CD4-positive, alpha-beta T cell (primary cell): ENCODE results near the gene FKRP. TPM values are rescaled to one million over a fixed set of nuclear protein-coding genes. Genes with fewer than 3 reads are reported as not detected.

Experiments used
- ATAC-seq: fragments of 200-7000 bp; cut with Tn5 transposase; one replicate; pipeline ENCODE4 v1.10.0; 2022; ENCODE audit warnings: mild to moderate bottlenecking; ENCODE audit not compliant: poor library complexity
- CTCF ChIA-PET: fragments of 350-600 bp; sonication (Branson Sonifier 250); formaldehyde crosslinking; loops from one replicate; lab custom pipeline; 2021; ENCODE audit warnings: antibody characterized with exemption, inconsistent platforms; lab: Charles Lee
- POLR2A ChIA-PET: fragments of 350-600 bp; sonication (Branson Sonifier 250); formaldehyde crosslinking; loops from one replicate; lab custom pipeline; 2021; ENCODE audit warnings: antibody characterized with exemption, inconsistent platforms; lab: Charles Lee
- DNase-seq, 14 experiments: peaks; one replicate each; pipeline ENCODE4 v3.0.0-alpha.2; 2013 to 2020; ENCODE audit warnings: mixed read lengths in 2 of 14
- H3K27ac ChIP-seq, 2 donors: one replicate each; pipeline versions ENCODE4 v1.5.1 to v1.7.0; 2013; ENCODE audit warnings: low read length in 2 of 2, low read depth in 1 of 2, mild to moderate bottlenecking in 1 of 2
- H3K27me3 ChIP-seq, 2 experiments: 1 replicate in 1 of 2; 2 replicates in 1 of 2; pipeline versions ENCODE4 v1.6.1 to v1.7.0; 2013; ENCODE audit warnings: low read length in 2 of 2, control low read depth in 1 of 2, mild to moderate bottlenecking in 1 of 2, moderate library complexity in 1 of 2; ENCODE audit not compliant: insufficient read depth in 2 of 2, control insufficient read depth in 1 of 2
- H3K36me3 ChIP-seq: one replicate; pipeline ENCODE4 v1.6.1; 2013; ENCODE audit warnings: low read length, control low read depth; ENCODE audit not compliant: insufficient read depth
- H3K4me1 ChIP-seq: one replicate; pipeline ENCODE4 v1.6.1; 2013; ENCODE audit warnings: low read length, control low read depth; ENCODE audit not compliant: insufficient read depth
- H3K4me3 ChIP-seq: one replicate; pipeline ENCODE4 v1.5.1; 2013; ENCODE audit warnings: mild to moderate bottlenecking, low read length, moderate library complexity
- H3K9me3 ChIP-seq, 2 experiments: 1 replicate in 1 of 2; 2 replicates in 1 of 2; pipeline versions ENCODE4 v1.6.1 to v1.7.0; 2013; ENCODE audit warnings: low read length in 2 of 2, mild to moderate bottlenecking in 2 of 2, control low read depth in 1 of 2, moderate library complexity in 1 of 2; ENCODE audit not compliant: control insufficient read depth in 1 of 2, insufficient read depth in 1 of 2
- H3K27ac Mint-ChIP-seq: one replicate; pipeline ENCODE4 v1.8.0; 2020; ENCODE audit warnings: mixed read lengths
- H3K27me3 Mint-ChIP-seq: one replicate; pipeline ENCODE4 v1.8.0; 2021; ENCODE audit warnings: mixed read lengths
- H3K36me3 Mint-ChIP-seq: one replicate; pipeline ENCODE4 v1.8.0; 2021; ENCODE audit warnings: low read depth, mixed read lengths
- H3K4me1 Mint-ChIP-seq: one replicate; pipeline ENCODE4 v1.8.0; 2021; ENCODE audit warnings: low read depth, mixed read lengths
- H3K4me3 Mint-ChIP-seq: one replicate; pipeline ENCODE4 v1.8.0; 2020; ENCODE audit warnings: mild to moderate bottlenecking, mixed read lengths
- H3K9me3 Mint-ChIP-seq: one replicate; pipeline ENCODE4 v1.8.0; 2020; ENCODE audit warnings: mixed read lengths
- intact Hi-C, 2 experiments: fragments of 100-400 bp; cut with DNase I in 1 of 2; cut with micrococcal nuclease in 1 of 2; formaldehyde crosslinking; loops; one replicate each; pipeline versions ENCODE4 v1.15.1 to v1.9.0; 2023 to 2025; cut with DNase I, micrococcal nuclease
- total RNA-seq, 174 experiments: library from RNA in 2 of 174; stranded (reverse) in 2 of 174; gene quantifications; one replicate each; pipeline ENCODE4 v1.2.3 and lab custom pipeline; 2021 to 2026
- TF ChIP-seq, protein P1 (sequence below): fragments of 200-600 bp; IDR thresholded peaks from one replicate; pipeline ENCODE4 v1.8.0; 2022; ENCODE audit warnings: antibody characterized with exemption, mild to moderate bottlenecking

Gene FKRP
- total RNA-seq, 2 experiments from 2014 or later = 19.0 to 20.2 TPM

- intact Hi-C loops = loop anchor here in 1 of 2 experiments (5.0 kb wide), 2 partner anchors 43 to 143 kb away; partner anchors contain the start of gene CALM3
- no peaks in the 10 kb centered on the region for H3K9me3 Mint-ChIP-seq
- no peaks in the 10 kb centered on the region for H3K9me3 ChIP-seq
- DNase-seq (no peak), ATAC-seq (no peak)
- peak overlapping the region; percentile 92 for H3K4me3 Mint-ChIP-seq
- TF ChIP-seq, protein P1, sequence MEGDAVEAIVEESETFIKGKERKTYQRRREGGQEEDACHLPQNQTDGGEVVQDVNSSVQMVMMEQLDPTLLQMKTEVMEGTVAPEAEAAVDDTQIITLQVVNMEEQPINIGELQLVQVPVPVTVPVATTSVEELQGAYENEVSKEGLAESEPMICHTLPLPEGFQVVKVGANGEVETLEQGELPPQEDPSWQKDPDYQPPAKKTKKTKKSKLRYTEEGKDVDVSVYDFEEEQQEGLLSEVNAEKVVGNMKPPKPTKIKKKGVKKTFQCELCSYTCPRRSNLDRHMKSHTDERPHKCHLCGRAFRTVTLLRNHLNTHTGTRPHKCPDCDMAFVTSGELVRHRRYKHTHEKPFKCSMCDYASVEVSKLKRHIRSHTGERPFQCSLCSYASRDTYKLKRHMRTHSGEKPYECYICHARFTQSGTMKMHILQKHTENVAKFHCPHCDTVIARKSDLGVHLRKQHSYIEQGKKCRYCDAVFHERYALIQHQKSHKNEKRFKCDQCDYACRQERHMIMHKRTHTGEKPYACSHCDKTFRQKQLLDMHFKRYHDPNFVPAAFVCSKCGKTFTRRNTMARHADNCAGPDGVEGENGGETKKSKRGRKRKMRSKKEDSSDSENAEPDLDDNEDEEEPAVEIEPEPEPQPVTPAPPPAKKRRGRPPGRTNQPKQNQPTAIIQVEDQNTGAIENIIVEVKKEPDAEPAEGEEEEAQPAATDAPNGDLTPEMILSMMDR = no peak
- H3K36me3 ChIP-seq = peaks cover 25% of the 10 kb centered on the region
- no peaks in the 10 kb centered on the region for H3K27me3 ChIP-seq
- H3K27me3 Mint-ChIP-seq = no peaks in the 10 kb centered on the region
- H3K27ac ChIP-seq = no peak overlapping the region
- H3K36me3 Mint-ChIP-seq = peaks cover 14% of the 10 kb centered on the region
- H3K4me1 Mint-ChIP-seq = peaks cover 63% of the 10 kb centered on the region
- H3K4me1 ChIP-seq = peaks cover 53% of the 10 kb centered on the region
- POLR2A ChIA-PET = interaction anchor here (1.2 to 1.6 kb wide), 2 partner anchors 31 to 144 kb away, joined by 5 to 6 read pairs; partner anchors contain the start of gene CALM3
- peak overlapping the region; percentile 78 for H3K4me3 ChIP-seq
- CTCF ChIA-PET = interaction anchor here (1.1 to 1.6 kb wide), 3 partner anchors 16 to 215 kb away, joined by 3 to 4 read pairs (median 4); no protein-coding TSS in a partner anchor
- peak overlapping the region; percentile 78 for H3K27ac Mint-ChIP-seq
Observed at GRCh38 chr19:46745030-46745429, 827 bp upstream of the FKRP start.

DNA sequence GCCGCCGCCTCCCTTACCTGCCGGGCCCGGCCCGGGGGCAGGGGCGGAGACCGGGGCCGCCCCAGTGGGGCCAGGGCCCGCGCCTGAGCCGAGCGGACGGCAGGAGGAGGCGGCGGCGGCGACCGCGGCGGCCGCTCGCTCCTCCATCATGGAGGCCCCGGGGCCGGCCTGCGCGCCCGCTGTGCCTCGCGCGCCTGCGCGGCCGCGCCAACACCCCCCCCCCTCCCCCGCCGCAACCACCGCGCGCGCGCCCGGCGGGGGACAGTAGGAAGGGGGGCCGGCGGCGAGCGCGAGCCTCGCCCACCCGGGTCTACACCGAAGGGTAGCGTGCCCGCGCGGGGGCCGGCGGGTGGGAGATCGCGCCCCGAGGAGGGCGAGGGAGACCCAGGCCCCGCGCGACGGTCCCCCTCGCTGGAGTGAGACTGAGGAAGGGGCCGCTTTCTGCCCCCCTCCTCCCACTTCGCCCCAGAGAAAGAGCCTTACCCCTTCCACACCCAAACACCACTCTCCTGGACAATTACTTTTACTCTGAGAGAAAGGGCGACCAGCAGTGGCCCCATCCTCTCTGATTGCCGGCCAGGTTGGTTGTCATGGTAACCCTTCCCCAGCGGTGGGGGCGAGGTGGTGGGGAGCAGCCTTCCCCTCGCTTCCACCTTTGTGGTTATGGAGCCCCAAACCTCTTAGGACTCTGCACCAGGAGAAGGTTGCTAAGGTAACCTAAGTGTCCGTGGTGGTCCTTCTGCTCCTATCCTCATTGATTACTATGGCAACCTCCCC, 612 bp downstream of the FKRP start, which contains the start of gene STRN4:
TSS of gene STRN4 (minus strand) at position 170 of the 777 bp plus-strand sequence. CDS start at position 150, 20 bp downstream.
- H3K4me1 Mint-ChIP-seq = peaks cover 55% of the 10 kb centered on the region
- no peaks in the 10 kb centered on the region for H3K27me3 Mint-ChIP-seq
- ATAC-seq (peak; percentile 69), DNase-seq (peak; percentile 30 to 87 (median 54))
- ChIA-PET CTCF (interaction anchor here (0.8 to 1.1 kb wide), 2 partner anchors 42 to 94 kb away, joined by 3 to 4 read pairs; no protein-coding TSS in a partner anchor), POLR2A (interaction anchor here (1.2 to 1.6 kb wide), 2 partner anchors 32 to 146 kb away, joined by 5 to 6 read pairs; partner anchors contain the start of gene CALM3)
- peak within 1 kb of the TSS; percentile 87 for H3K27ac Mint-ChIP-seq
- peaks cover 41% of the 10 kb centered on the region for H3K4me1 ChIP-seq
- peaks cover 24% of the 10 kb centered on the region for H3K36me3 ChIP-seq
- TF ChIP-seq, protein P1 = no peak
- no peaks in the 10 kb centered on the region for H3K9me3 ChIP-seq
- no peaks in the 10 kb centered on the region for H3K9me3 Mint-ChIP-seq
- peaks cover 20% of the 10 kb centered on the region for H3K36me3 Mint-ChIP-seq
- H3K4me3 Mint-ChIP-seq = peak within 1 kb of the TSS; percentile 94
- intact Hi-C loops = loop anchor here in 1 of 2 experiments (5.0 kb wide), 2 partner anchors 44 to 144 kb away; partner anchors contain the start of gene CALM3
- H3K27ac ChIP-seq = peak within 1 kb of the TSS; percentile 9 to 29
- peak within 1 kb of the TSS; percentile 78 for H3K4me3 ChIP-seq
- H3K27me3 ChIP-seq = no peaks in the 10 kb centered on the region

DNA sequence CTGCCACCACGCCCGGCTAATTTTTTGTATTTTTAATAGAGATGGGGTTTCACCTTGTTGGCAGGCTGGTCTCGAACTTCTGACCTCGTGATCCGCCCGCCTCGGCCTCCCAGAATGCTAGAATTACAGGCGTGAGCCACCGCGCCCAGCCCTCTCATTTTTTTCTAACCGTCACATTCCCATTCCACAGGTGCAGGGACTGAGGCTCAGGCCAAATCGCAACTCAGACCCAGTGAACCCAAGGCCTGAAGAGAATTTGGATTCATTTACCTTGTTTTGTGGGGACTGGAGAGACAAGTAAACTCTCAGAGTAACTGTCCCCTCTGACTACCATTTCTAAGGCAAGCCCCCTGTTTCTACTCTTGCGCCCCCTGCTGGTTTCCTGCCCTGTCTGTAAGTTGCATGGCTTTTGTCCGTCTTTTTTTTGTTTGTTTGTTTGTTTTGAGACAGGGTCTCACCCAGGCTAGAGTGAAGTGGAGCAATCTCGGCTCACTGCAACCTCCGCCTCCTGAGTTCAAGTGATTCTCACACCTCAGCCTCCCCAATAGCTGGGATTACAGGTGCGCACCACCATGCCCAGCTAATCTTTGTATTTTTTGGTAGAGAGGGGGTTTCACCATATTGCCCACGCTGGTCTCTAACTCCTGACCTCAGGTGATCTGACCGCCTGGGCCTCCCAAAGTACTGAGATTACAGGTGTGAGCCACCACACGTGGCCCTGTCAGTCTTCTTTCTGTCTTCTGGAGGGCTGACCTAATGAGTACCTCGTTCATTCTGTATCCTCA, 2.7 kb downstream of the FKRP start:
- H3K4me3 Mint-ChIP-seq = peak overlapping the region; percentile 90
- TF ChIP-seq, protein P1 = peak; percentile 75
- no peaks in the 10 kb centered on the region for H3K9me3 Mint-ChIP-seq
- ATAC-seq (no peak), DNase-seq (peak; percentile 60 to 85 (median 74))
- ChIA-PET POLR2A (interaction anchor here (0.7 kb wide), 1 partner anchor 348 kb away, joined by 3 read pairs; no protein-coding TSS in a partner anchor), CTCF (interaction anchor here (0.6 to 1.3 kb wide), 4 partner anchors 9 to 92 kb away, joined by 3 to 8 read pairs (median 4); no protein-coding TSS in a partner anchor)
- H3K27me3 Mint-ChIP-seq = no peaks in the 10 kb centered on the region
- peaks cover 28% of the 10 kb centered on the region for H3K36me3 Mint-ChIP-seq
- peak overlapping the region; percentile 87 for H3K27ac Mint-ChIP-seq
- Histone ChIP-seq H3K27me3 (no peaks in the 10 kb centered on the region), H3K36me3 (peaks cover 20% of the 10 kb centered on the region), H3K9me3 (no peaks in the 10 kb centered on the region), H3K4me3 (no peak overlapping the region), H3K4me1 (peaks cover 34% of the 10 kb centered on the region), H3K27ac (no peak overlapping the region)
- intact Hi-C loops = loop anchor here (1.0 to 5.0 kb wide), 4 partner anchors 46 to 220 kb away; partner anchors contain the start of gene CALM3 (in 1 of the 2)
- peaks cover 43% of the 10 kb centered on the region for H3K4me1 Mint-ChIP-seq
